Measurements from ENCODE around the gene ATXN1. TPM values are rescaled to one million over a fixed set of nuclear protein-coding genes. Genes with fewer than 3 reads are reported as not detected.

ATXN1 gene
- total and polyA plus RNA-seq, 2 of the 8 experiments (the other 6 are each of a cell fraction or from before 2014, with no cell fraction given): 1.6 to 4.0 TPM

DNA sequence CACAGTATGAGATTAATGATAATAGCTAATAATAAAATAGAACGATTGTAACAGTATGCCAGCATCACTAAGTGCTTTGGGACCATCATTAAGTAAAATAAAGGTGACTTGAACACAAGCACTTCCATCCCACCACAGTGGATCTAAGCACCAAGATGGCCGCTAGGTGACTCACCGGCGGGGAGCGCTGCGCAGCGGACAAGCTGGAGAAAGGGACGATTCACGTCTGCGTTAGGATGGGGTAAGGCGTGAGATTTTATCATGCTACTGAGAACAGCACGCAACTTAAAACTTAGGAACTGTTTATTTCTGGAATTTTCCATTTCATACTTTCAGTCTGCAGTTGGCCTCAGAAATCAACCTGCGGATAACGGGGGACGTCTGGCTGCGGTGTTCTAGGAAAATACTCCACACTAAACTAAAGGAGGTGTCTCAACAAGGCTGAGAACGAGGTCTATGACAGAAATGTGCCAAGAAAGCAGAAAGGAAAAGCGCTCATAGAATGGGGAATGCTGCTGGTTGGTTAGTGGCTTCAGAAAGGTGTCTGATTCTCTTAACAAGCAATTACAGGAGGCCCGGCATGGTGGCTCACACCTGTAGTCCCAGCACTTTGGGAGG lies 408.3 kb downstream of the ATXN1 start:
- FAIRE-seq (no peak), DNase-seq (ENCODE audit: low read depth in 1 of 2, low spot score in 2 of 2) (no peak)
- POLR2A ChIA-PET (ENCODE audit: partially characterized antibody): no interaction called here
- Histone ChIP-seq H3K36me3 (ENCODE audit: control insufficient read depth in 2 of 4, insufficient read depth in 4 of 4, low read length in 3 of 4) (no peaks in the 10 kb centered on the region), H4K20me1 (replicated peaks in 1 of 2; ENCODE audit: control insufficient read depth in 1 of 2, insufficient read depth in 2 of 2, low read length in 2 of 2) (no peaks in the 10 kb centered on the region), H2BK20ac (ENCODE audit: low read length) (no peak overlapping the region), H3K4ac (replicated peaks; ENCODE audit: insufficient read length, low read depth, low read length) (no peak overlapping the region), H3K14ac (ENCODE audit: insufficient read length) (no peak overlapping the region), H3K56ac (replicated peaks; ENCODE audit: insufficient read length, low read depth, low read length) (no peak overlapping the region), H3K4me2 (ENCODE audit: insufficient read depth in 1 of 2, low read depth in 2 of 2, low read length in 2 of 2) (no peak overlapping the region), H2BK15ac (ENCODE audit: low read length) (no peak overlapping the region), H3K23ac (ENCODE audit: insufficient read length) (no peak overlapping the region), H3K27me3 (replicated peaks in 1 of 4; ENCODE audit: control insufficient read depth in 3 of 4, extremely low read depth in 1 of 4, insufficient read depth in 3 of 4, low read length in 3 of 4) (no peaks in the 10 kb centered on the region), H4K5ac (ENCODE audit: insufficient read length, low read depth, low read length) (no peak overlapping the region), H3K79me2 (ENCODE audit: control insufficient read depth in 1 of 2, insufficient read depth in 2 of 2, low read length in 2 of 2) (no peaks in the 10 kb centered on the region), H2AFZ (ENCODE audit: low read length) (no peak overlapping the region), H3K9ac (replicated peaks in 1 of 4; ENCODE audit: extremely low read depth in 1 of 4, low read depth in 3 of 4, low read length in 3 of 4) (no peak overlapping the region), H3K4me3 (ENCODE audit: extremely low read depth in 1 of 4, insufficient read depth in 2 of 4, low read depth in 3 of 4, low read length in 4 of 4) (no peak overlapping the region), H2AK5ac (ENCODE audit: low read depth, low read length) (no peak overlapping the region), H2BK120ac (replicated peaks; ENCODE audit: low read depth, low read length) (no peak overlapping the region), H2BK12ac (ENCODE audit: low read depth, low read length) (no peak overlapping the region), H4K8ac (ENCODE audit: extremely low read depth, insufficient read depth, low read length) (no peak overlapping the region), H3K23me2 (ENCODE audit: low read depth, low read length) (no peaks in the 10 kb centered on the region), H4K91ac (replicated peaks; ENCODE audit: insufficient read length, low read length) (no peak overlapping the region), H3K27ac (ENCODE audit: low read depth, low read length) (no peak overlapping the region), H3K18ac (ENCODE audit: extremely low read depth, low read length) (no peak overlapping the region), H3K79me1 (ENCODE audit: low read depth, low read length) (no peaks in the 10 kb centered on the region), H3K9me3 (ENCODE audit: insufficient read depth in 2 of 2, low read depth in 1 of 2, low read length in 1 of 2) (no peaks in the 10 kb centered on the region), H2BK5ac (ENCODE audit: low read depth, low read length) (no peak overlapping the region), H3K4me1 (replicated peaks in 1 of 4; ENCODE audit: control insufficient read depth in 3 of 4, insufficient read depth in 4 of 4, low read length in 3 of 4) (peaks cover 0 to 4% (median 1%) of the 10 kb centered on the region in 4 experiments; a peak in 2 of 7 replicates)
- CTCF ChIA-PET (ENCODE audit: partially characterized antibody): interaction anchor here (0.6 to 7.7 kb wide), 4 partner anchors 17 to 1147 kb away, joined by 3 to 84 read pairs (median 3); no protein-coding TSS in a partner anchor
- 91% methylated on average over 19 of the region's 19 CpGs; no CpG with 5 or more reads in 1 of the 2 experiments for WGBS, 2 experiments (ENCODE audit: extremely low coverage in 1 of 2, insufficient coverage in 1 of 2, insufficient read length in 1 of 2, insufficient replicate concordance in 2 of 2, low coverage in 1 of 2, low lambda C conversion rate in 2 of 2, missing lambda C conversion rate in 1 of 2)
- no peak for TF ChIP-seq SP2 (IDR thresholded peaks at IDR 0.05; ENCODE audit: low read length)
- no peak for TF ChIP-seq HDAC2 (IDR thresholded peaks at IDR 0.05; ENCODE audit: borderline replicate concordance in 1 of 2, low read depth in 2 of 2, low read length in 2 of 2)
- TF ChIP-seq ATF3 (IDR thresholded peaks at IDR 0.05; ENCODE audit: insufficient read depth, low read depth, low read length): no peak
- no peak for TF ChIP-seq FOSL1 (IDR thresholded peaks at IDR 0.05; ENCODE audit: insufficient read depth, low read depth, low read length)
- no peak for TF ChIP-seq ASH2L (IDR thresholded peaks at IDR 0.05; ENCODE audit: low read length)
- no peak for TF ChIP-seq MAFK (IDR thresholded peaks at IDR 0.05; ENCODE audit: low read depth, low read length)
- no peak for TF ChIP-seq BRCA1 (IDR thresholded peaks at IDR 0.05; ENCODE audit: low read depth, low read length)
- no peak for TF ChIP-seq E2F6 (IDR thresholded peaks at IDR 0.05)
- TF ChIP-seq SRF (IDR thresholded peaks at IDR 0.05; ENCODE audit: low read depth, low read length): no peak
- no peak for TF ChIP-seq SAP30 (IDR thresholded peaks at IDR 0.05; ENCODE audit: insufficient read depth, insufficient replicate concordance, low read length)
- no peak for TF ChIP-seq SIRT6 (IDR thresholded peaks at IDR 0.05; ENCODE audit: low read length)
- TF ChIP-seq NRF1 (IDR thresholded peaks at IDR 0.05; ENCODE audit: low read depth, low read length): no peak
- TF ChIP-seq CREB1 (IDR thresholded peaks at IDR 0.05): no peak
